ENCODE measurements around the gene RPSA. TPM values are rescaled to one million over a fixed set of nuclear protein-coding genes. Genes with fewer than 3 reads are reported as not detected.

Gene RPSA
- total RNA-seq, 1 experiment from 2014 or later: 2,077 TPM

- Histone ChIP-seq H2BK20ac (ENCODE audit: low read depth, low read length, poor library complexity, severe bottlenecking) (no peak overlapping the region), H3K9me3 (ENCODE audit: control insufficient read depth, low read depth, low read length) (no peaks in the 10 kb centered on the region), H2BK15ac (ENCODE audit: low read depth, low read length) (no peak overlapping the region), H2BK120ac (ENCODE audit: low read depth, low read length, poor library complexity, severe bottlenecking) (no peak overlapping the region), H3K27me3 (ENCODE audit: insufficient read depth, low read length) (no peaks in the 10 kb centered on the region), H3K4me2 (ENCODE audit: insufficient read depth, insufficient read length, low read length) (no peak overlapping the region), H2AK5ac (ENCODE audit: insufficient read length, low read length) (no peak overlapping the region), H4K8ac (replicated peaks; ENCODE audit: insufficient read length, low read depth, low read length) (no peak overlapping the region), H4K5ac (ENCODE audit: insufficient read length, low read depth, low read length) (no peak overlapping the region), H3K23ac (ENCODE audit: insufficient read length, low read depth, low read length) (no peak overlapping the region), H3K18ac (ENCODE audit: insufficient read length, low read depth, low read length) (no peak overlapping the region), H4K91ac (ENCODE audit: insufficient read length, low read depth, low read length) (no peak overlapping the region), H3K79me1 (ENCODE audit: insufficient read depth, low read depth, low read length, poor library complexity, severe bottlenecking) (no peaks in the 10 kb centered on the region), H4K20me1 (ENCODE audit: control insufficient read depth, insufficient read depth, insufficient read length) (no peaks in the 10 kb centered on the region), H3K27ac (ENCODE audit: insufficient read length, low read depth, low read length) (no peak overlapping the region), H3K9ac (ENCODE audit: extremely low read depth, insufficient read length, low read length) (no peak overlapping the region), H3K4ac (ENCODE audit: low read depth, low read length) (no peak overlapping the region), H3K79me2 (ENCODE audit: insufficient read depth, low read length) (no peaks in the 10 kb centered on the region), H2BK5ac (ENCODE audit: insufficient read length, low read length) (no peak overlapping the region), H2BK12ac (ENCODE audit: insufficient read length, low read depth, low read length) (no peak overlapping the region), H2AFZ (ENCODE audit: low read length) (no peak overlapping the region), H3K4me1 (ENCODE audit: insufficient read depth, low read length) (no peaks in the 10 kb centered on the region), H3K56ac (ENCODE audit: insufficient read length, low read depth, low read length) (no peak overlapping the region), H3K23me2 (ENCODE audit: insufficient read length, low read depth, low read length, poor library complexity, severe bottlenecking) (no peaks in the 10 kb centered on the region), H3T11ph (ENCODE audit: low read length) (no peak overlapping the region), H3K14ac (ENCODE audit: insufficient read depth, low read length) (no peak overlapping the region)
- Mint-ChIP-seq H3K27ac (no peak overlapping the region), H3K36me3 (ENCODE audit: insufficient read depth in 1 of 3, low read depth in 3 of 3) (no peaks in the 10 kb centered on the region), H3K27me3 (ENCODE audit: low read depth) (no peaks in the 10 kb centered on the region; the same call in 1 of the 2 replicates), H3K4me3 (no peak overlapping the region), H3K9me3 (no peaks in the 10 kb centered on the region), H3K4me1 (peaks cover 7 to 15% of the 10 kb centered on the region in 2 experiments)
- WGBS (ENCODE audit: extremely low coverage, insufficient read length, low lambda C conversion rate): no CpG with 5 or more reads among the region's 2 CpGs
- no peak for DNase-seq
- no peak for TF ChIP-seq CTCF (conservative IDR thresholded peaks at IDR 0.05)
Observed at GRCh38 chr3:39445927-39446326, 39.4 kb downstream of the RPSA start.
